ENCODE measurements around the gene GATAD2B. TPM values are rescaled to one million over a fixed set of nuclear protein-coding genes. Genes with fewer than 3 reads are reported as not detected.

The GATAD2B gene
- total and polyA plus RNA-seq, 2 donors (not counting 3 experiments of a cell fraction or from before 2014, with no cell fraction given) = 8.5 to 46.3 TPM

DNA sequence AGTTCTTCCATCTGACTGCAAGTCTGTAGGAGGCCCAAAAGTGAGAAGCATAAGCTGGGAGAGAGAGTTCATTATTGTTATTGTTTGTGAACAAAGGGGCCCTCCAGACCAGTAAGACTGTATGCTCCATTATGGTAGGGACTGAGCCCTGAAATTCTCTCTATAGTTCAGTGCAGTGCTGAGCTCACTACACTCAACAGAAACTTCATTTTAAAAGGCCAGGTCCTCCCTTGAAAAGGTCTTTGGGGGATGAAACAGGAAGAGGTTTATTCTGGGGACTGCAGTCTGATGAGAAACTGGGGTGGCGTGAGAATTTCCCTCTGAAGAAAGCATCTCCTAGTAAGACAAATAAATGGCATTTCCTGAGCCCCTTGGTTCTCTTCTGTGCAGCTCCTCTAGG lies 5.5 kb upstream of the GATAD2B start:
- ChIA-PET CTCF (interaction anchor here (1.0 to 5.1 kb wide), 9 partner anchors 12 to 133 kb away, joined by 3 to 34 read pairs (median 5); partner anchors contain the start of genes CREB3L4, DENND4B, JTB and RAB13), POLR2A (no interaction called here)
- dilution Hi-C loops (cut with MboI; ENCODE audit: extremely low pct_ligation_motif_present, low sequenced_read_pairs) (no loop called here), intact Hi-C loops (cut with micrococcal nuclease) (no loop called here)
- H3K9me3 ChIP-seq (replicated peaks; ENCODE audit: control insufficient read depth, insufficient read depth, low read length) = no peaks in the 10 kb centered on the region
- H3K27me3 ChIP-seq (ENCODE audit: control insufficient read depth in 2 of 2, insufficient read depth in 2 of 2, low read length in 2 of 2) = no peaks in the 10 kb centered on the region
- no peak overlapping the region for H3K9ac ChIP-seq (replicated peaks; ENCODE audit: extremely low read depth, insufficient read depth, low read length)
- peaks cover 22% of the 10 kb centered on the region for H3K4me1 ChIP-seq (ENCODE audit: control insufficient read depth, extremely low read depth, insufficient read depth, low read length)
- FAIRE-seq = no peak
- H2AFZ ChIP-seq (ENCODE audit: low read depth, low read length) = no peak overlapping the region
- H3K79me2 ChIP-seq (ENCODE audit: control insufficient read depth, insufficient read depth, low read length) = no peaks in the 10 kb centered on the region
- H3K9me1 ChIP-seq (replicated peaks; ENCODE audit: control insufficient read depth, extremely low read depth, insufficient read depth, low read length) = no peaks in the 10 kb centered on the region
- TF ChIP-seq POLR2A (IDR thresholded peaks at IDR 0.05; ENCODE audit: low read depth, low read length) = no peak
- no peak for TF ChIP-seq JUN (IDR thresholded peaks at IDR 0.05; ENCODE audit: borderline replicate concordance, insufficient read depth, insufficient read length, low read depth)
- TF ChIP-seq POLR2AphosphoS5 (IDR thresholded peaks at IDR 0.05; ENCODE audit: insufficient read depth, low read depth, low read length) = no peak
- TF ChIP-seq, protein P1, sequence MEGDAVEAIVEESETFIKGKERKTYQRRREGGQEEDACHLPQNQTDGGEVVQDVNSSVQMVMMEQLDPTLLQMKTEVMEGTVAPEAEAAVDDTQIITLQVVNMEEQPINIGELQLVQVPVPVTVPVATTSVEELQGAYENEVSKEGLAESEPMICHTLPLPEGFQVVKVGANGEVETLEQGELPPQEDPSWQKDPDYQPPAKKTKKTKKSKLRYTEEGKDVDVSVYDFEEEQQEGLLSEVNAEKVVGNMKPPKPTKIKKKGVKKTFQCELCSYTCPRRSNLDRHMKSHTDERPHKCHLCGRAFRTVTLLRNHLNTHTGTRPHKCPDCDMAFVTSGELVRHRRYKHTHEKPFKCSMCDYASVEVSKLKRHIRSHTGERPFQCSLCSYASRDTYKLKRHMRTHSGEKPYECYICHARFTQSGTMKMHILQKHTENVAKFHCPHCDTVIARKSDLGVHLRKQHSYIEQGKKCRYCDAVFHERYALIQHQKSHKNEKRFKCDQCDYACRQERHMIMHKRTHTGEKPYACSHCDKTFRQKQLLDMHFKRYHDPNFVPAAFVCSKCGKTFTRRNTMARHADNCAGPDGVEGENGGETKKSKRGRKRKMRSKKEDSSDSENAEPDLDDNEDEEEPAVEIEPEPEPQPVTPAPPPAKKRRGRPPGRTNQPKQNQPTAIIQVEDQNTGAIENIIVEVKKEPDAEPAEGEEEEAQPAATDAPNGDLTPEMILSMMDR (IDR thresholded peaks at IDR 0.05; ENCODE audit: extremely low read depth in 1 of 2, insufficient read depth in 1 of 2, low read depth in 1 of 2, low read length in 2 of 2) = no peak
- TF ChIP-seq GATA2 (IDR thresholded peaks at IDR 0.05; ENCODE audit: insufficient read depth, insufficient read length, low read depth, low read length) = no peak
- TF ChIP-seq FOS (IDR thresholded peaks at IDR 0.05; ENCODE audit: borderline replicate concordance, insufficient read depth, low read length) = no peak
- TF ChIP-seq, protein P2, sequence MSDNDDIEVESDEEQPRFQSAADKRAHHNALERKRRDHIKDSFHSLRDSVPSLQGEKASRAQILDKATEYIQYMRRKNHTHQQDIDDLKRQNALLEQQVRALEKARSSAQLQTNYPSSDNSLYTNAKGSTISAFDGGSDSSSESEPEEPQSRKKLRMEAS (IDR thresholded peaks at IDR 0.05; ENCODE audit: insufficient read depth, insufficient read length) = no peak
- no peak for TF ChIP-seq MYC (IDR thresholded peaks at IDR 0.05; ENCODE audit: low read depth, low read length)
- TF ChIP-seq EZH2 (IDR thresholded peaks at IDR 0.05; ENCODE audit: borderline replicate concordance, low read depth, low read length, severe bottlenecking) = no peak
- H3K4me3 ChIP-seq (replicated peaks in 1 of 3; ENCODE audit: insufficient read depth in 1 of 3, low read depth in 1 of 3, low read length in 3 of 3) = no peak overlapping the region
- H3K4me2 ChIP-seq (ENCODE audit: insufficient read depth, low read length) = peak overlapping the region; percentile 7
- peak overlapping the region; percentile 4 for H3K27ac ChIP-seq (ENCODE audit: insufficient read depth, low read depth, low read length)
- H4K20me1 ChIP-seq (replicated peaks; ENCODE audit: control insufficient read depth, extremely low read depth, insufficient read depth, low read length) = no peaks in the 10 kb centered on the region
- no TSS peak for BruUV-seq (replicated peaks)
- H3K36me3 ChIP-seq (ENCODE audit: control insufficient read depth in 2 of 2, extremely low read depth in 1 of 2, insufficient read depth in 2 of 2, low read length in 2 of 2) = peaks cover 0 to 13% of the 10 kb centered on the region in 2 experiments
- DNase-seq (ENCODE audit: low read depth, low spot score) = no peak

All from endothelial cell of umbilical vein (primary cell).